ENCODE data around the gene FAT2.

DNA sequence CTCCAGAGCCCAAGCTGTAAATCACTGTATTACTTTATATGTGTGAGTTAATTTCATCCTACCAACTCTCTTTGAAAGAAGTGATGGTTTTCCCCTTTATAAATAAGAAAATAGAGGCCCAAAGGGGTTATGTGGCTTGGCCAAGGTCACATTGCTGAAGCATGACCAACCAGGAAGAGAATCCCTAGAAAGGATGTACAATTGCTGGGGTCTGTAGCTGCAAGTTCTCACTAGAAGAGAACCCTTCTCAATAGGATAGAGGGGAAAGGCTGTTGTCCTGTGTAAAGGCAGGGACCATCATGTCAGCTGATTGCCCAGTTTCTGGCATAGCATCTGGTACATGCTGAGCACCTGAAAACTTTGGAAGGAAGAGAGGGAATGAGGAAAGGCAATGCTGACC, 39.0 kb upstream of the FAT2 start:
- TF ChIP-seq, protein P1, sequence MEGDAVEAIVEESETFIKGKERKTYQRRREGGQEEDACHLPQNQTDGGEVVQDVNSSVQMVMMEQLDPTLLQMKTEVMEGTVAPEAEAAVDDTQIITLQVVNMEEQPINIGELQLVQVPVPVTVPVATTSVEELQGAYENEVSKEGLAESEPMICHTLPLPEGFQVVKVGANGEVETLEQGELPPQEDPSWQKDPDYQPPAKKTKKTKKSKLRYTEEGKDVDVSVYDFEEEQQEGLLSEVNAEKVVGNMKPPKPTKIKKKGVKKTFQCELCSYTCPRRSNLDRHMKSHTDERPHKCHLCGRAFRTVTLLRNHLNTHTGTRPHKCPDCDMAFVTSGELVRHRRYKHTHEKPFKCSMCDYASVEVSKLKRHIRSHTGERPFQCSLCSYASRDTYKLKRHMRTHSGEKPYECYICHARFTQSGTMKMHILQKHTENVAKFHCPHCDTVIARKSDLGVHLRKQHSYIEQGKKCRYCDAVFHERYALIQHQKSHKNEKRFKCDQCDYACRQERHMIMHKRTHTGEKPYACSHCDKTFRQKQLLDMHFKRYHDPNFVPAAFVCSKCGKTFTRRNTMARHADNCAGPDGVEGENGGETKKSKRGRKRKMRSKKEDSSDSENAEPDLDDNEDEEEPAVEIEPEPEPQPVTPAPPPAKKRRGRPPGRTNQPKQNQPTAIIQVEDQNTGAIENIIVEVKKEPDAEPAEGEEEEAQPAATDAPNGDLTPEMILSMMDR (IDR thresholded peaks at IDR 0.05): no peak
- TF ChIP-seq POLR2AphosphoS5 (IDR thresholded peaks at IDR 0.05): no peak
